ENCODE measurements around the gene FAM53A.

Gene FAM53A

DNA sequence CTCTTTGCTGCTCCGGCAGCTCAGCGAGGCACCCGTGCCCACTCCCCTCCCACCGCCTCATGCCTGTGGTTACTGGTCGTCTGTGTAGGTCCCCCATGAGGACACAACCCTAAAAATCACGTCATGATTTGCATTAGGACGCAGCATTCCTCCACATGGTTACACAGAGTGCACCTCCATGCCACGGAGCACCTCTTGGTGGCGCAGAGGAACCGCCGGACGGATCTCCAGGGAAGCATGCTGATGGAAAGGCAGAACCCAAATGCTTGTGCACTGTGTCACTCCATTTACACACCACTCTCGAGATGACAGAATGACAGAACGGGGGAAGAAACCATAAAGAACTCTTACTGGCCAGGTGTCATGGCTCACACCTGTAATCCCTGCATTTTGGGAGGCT, 22.4 kb downstream of the FAM53A start:
- no peak for DNase-seq (ENCODE audit: low read depth in 1 of 2, low spot score in 1 of 2)

DNA sequence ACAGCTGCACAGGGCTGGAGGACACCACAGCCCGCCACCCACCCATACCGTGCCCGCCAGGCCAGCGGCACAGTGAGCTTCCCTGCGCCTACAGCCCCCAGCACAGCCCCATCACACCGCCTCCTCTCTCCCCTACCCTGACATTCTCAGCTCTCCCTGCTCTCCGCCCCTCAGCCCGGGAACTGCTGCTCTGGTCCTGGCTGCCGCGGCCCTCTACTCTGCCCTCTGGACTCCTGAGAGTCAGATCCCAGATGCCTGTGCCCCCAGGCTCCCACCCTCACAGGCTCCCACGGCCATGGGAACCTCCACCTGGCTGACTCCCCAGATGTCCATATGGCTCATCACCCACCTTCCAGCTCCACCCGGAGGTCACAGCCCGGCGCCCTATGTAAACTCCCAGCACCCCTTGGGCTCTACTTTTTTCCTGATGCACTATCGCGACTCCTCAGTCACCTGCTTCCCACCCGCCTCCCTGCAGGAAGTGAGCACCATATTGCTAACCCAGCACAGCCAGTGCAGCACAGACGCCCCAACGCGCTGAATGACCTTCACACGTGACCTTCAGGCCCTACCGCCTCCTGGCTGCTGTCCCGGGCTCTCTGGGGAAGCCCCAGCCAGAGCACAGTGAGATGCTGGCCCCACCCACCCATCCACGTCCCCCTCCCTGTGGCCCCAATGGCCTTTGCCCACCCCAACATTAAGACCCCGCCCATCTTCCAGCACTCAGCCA, 23.0 kb downstream of the FAM53A start:
- DNase-seq (ENCODE audit: low read depth in 1 of 2, low spot score in 1 of 2): no peak

- no peak for DNase-seq (ENCODE audit: low read depth in 1 of 2, low spot score in 1 of 2)
These were observed 24.7 kb downstream of the FAM53A start for GRCh38 chr4:1659104-1660043.

DNA sequence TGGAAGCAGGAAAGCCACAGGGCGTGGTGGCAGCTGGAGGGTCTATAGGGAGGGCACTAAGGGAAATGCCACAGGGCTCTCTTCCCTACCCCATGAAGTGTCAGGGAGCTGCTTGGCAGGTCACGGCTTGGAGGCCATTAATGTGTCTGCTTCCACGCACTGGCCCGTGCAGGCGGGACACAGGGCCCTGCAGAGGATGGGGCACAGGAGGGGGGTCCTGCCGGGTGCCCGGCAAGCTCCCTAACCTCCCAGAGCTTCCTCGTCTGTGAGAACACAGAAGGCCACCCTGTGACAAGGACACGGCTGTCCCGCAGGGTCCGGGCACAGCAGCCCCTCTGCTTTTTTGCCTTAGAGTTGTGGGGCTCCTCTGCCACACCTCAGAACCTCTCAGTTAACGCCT, 25.5 kb downstream of the FAM53A start:
- no peak for DNase-seq (ENCODE audit: low read depth in 1 of 2, low spot score in 1 of 2)

- DNase-seq (ENCODE audit: low read depth in 1 of 2, low spot score in 1 of 2): no peak
These were observed 26.0 kb downstream of the FAM53A start for GRCh38 chr4:1658146-1658545.

- DNase-seq (ENCODE audit: low read depth in 1 of 2, low spot score in 1 of 2): no peak
These were observed 27.1 kb downstream of the FAM53A start for GRCh38 chr4:1656986-1657385.

DNA sequence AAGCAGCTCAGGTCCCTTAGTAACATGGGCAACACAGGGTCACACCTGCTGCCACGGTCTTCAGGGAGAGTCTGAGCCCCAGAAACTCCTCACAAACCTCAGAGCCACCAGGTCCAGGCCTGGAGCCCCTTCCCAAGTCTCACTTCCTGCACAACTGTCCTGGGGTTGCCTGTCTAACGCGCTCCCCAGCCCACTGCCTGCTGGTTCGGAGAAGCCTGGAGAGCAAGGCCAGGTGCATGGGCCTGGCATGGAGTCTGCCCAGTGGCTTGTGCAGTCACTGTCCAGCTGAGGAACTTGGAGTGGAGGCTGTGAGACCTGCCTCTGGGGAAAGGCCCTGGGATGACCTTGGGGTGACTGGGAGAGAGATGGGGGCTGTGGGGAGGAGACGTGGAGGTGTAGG, 28.0 kb downstream of the FAM53A start:
- no peak for DNase-seq (ENCODE audit: low read depth in 1 of 2, low spot score in 1 of 2)

DNA sequence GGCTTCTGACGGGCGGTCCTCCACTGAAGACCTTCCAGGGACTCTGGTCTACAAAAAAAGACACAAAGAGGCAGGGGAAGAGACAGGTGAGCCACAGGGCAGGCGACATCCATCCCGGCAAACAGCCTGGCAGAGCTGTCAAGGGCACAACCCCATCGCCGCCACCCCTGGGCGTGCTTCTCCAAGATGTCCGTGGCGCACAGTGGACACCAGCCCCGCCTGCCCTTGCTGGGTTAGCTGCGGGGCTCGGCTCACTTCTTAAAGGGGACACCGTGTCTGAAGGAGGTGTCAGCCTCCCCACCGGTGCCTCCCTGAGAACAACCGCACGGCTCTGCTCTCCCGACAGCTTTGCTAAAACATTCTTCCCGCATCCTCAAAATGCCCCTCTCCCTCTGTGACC, 28.4 kb downstream of the FAM53A start:
- DNase-seq (ENCODE audit: low read depth in 1 of 2, low spot score in 1 of 2): no peak

- no peak for DNase-seq (ENCODE audit: low read depth in 1 of 2, low spot score in 1 of 2)
These were observed 29.0 kb downstream of the FAM53A start for GRCh38 chr4:1655081-1655480.

GRCh38 chr4:1654216-1654955, 29.7 kb downstream of the FAM53A start:
- no peak for DNase-seq (ENCODE audit: low read depth in 1 of 2, low spot score in 1 of 2)

DNA sequence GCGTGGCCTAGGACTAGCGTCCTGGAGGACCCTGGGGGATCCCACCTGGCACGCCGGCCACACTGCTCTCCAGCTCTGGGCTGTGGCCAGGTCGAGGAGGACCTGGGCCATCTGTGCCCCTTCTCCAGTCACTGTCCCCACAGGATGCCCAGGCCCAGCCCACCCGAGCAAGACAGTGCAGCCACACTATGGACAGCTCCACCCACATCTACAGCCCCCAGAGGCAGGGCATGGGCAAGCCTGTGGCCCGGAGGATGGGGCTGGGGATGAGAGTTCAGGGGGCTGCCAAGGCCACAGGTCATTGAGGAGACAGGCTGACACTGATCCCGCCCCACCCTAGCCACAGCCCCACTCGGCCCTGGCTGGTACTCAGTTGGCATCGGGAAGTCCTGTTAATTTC, 30.3 kb downstream of the FAM53A start:
- DNase-seq (ENCODE audit: low read depth in 1 of 2, low spot score in 1 of 2): no peak

DNA sequence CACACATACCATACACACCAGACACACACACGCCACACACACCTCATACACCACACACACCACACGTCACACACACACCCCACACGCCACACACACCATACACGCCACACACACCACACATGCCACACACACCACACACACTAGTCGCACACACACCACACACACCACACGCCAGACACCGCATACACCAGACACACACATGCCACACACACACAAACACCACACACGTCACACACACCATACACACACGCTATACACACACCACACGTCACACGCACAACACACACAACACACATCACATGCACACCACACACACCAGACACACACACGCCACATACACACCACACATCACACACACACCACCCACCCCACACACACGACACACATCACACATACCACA, 32.0 kb downstream of the FAM53A start:
- no peak for DNase-seq (ENCODE audit: low read depth in 1 of 2, low spot score in 1 of 2)

DNA sequence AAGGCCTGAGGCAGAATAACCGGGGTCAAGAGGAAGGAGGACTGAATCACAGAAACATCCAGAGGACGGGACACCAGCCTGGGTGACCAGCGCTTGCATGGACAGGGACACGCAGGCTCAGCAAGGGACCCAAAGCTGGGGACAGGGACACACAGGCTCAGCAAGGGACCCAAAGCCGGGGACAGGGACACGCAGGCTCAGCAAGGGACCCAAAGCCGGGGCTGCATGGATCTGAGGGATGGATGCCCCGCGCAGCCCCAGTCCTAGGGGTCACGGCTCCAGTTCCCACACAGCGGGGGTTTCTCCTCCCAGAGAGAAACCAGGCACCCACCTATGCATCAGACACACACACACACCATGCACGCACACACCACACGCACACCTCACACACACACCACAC, 32.5 kb downstream of the FAM53A start:
- no peak for DNase-seq (ENCODE audit: low read depth in 1 of 2, low spot score in 1 of 2)

DNA sequence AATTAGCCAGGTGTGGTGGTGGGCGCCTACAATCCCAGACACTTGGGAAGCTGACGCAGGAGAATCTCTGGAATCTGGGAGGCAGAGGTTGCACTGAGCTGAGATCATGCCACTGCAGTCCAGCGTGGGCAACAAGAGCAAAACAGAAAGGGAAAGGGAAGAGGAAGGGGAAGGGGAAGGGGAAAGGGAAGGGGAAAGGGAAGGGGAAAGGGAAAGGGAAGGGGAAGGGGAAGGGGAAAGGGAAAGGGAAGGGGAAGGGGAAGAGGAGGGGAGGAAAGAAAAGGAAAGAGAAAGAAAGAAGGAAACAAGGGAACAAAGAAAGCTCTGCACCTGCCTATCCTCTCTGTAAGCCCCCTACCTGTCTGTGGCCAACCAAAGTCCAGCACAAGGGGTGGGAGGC, 35.2 kb downstream of the FAM53A start:
- DNase-seq (ENCODE audit: low read depth in 1 of 2, low spot score in 1 of 2): no peak

DNA sequence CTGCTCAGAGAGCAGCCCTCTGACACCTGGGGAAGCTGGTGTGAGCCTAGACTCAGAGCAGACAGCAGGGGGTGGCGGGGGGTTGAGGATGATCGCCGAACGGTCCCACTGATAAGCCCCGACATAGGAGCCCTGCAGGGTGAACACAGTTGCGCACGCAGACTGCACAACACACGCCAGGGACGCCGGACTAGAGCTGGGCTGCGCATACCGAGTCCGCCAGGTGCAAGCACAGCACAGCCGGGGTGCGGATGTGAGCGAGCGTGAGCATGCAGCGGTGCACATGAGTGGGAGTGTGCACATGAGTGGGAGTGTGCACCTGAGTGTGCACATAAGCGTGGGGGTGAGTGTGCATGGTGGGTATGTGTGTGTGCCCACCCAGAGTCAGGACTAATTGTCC, 36.7 kb downstream of the FAM53A start:
- DNase-seq (ENCODE audit: low read depth in 1 of 2, low spot score in 1 of 2): no peak

GRCh38 chr4:1646690-1647089, 37.4 kb downstream of the FAM53A start:
- DNase-seq (ENCODE audit: low read depth in 1 of 2, low spot score in 1 of 2): no peak

DNA sequence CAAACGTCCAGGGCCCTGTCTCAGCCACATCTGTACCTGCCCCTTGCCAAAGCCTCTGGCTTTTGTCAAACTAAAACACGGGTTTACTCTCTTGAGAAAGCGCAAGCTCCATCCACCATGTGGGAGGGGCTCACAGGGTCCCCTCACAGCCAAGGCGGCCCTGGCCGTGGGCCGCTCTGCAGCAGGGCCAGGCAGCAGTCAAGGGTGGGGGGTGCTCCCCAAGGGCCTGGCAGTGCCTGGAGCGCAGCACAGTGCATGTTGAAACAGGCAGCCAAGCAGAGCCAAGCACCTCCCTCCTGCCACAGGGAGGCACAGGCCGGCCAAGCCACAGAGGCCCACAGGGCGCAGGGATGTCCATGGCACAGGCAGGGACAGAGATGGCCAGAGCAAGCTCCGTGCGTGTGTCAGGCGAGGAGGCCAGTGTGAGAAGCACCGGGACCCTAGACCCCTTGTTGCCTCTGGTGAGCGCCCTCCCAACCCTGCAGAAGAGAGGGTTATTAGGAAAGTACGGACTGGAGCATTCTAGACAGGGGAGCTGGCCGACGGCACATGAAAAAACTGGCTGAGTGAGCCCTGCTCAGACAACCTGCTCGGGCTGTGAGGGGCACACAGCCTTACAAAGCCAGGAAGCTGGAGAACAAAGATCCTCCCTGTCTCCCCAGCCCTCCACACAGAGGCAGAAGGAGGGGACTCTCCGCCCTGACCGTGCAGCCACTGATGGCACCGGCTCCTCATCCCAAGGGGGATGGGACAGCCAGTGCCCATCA, 39.0 kb downstream of the FAM53A start:
- DNase-seq (ENCODE audit: low read depth in 1 of 2, low spot score in 1 of 2): no peak

GRCh38 chr4:1643971-1644735, 40.0 kb downstream of the FAM53A start:
- DNase-seq (ENCODE audit: low read depth in 1 of 2, low spot score in 1 of 2): no peak

GRCh38 chr4:1642196-1642951, 41.7 kb downstream of the FAM53A start:
- no peak for DNase-seq (ENCODE audit: low read depth in 1 of 2, low spot score in 1 of 2)

GRCh38 chr4:1641671-1642070, 42.4 kb downstream of the FAM53A start:
- no peak for DNase-seq (ENCODE audit: low read depth in 1 of 2, low spot score in 1 of 2)
